CD1c-positive myeloid dendritic cell (primary cell): Measurements from ENCODE around the gene RGS7.

Experiments used
- DNase-seq: peaks from one replicate; pipeline ENCODE4 v3.0.0-alpha.2; 2016; ENCODE audit errors: extremely low spot score

Gene RGS7

GRCh38 chr1:241079047-241079446 is 278.0 kb downstream of the RGS7 start:
- no peak for DNase-seq

GRCh38 chr1:241077386-241078147 is 279.4 kb downstream of the RGS7 start:
- no peak for DNase-seq

GRCh38 chr1:241074507-241074906 is 282.5 kb downstream of the RGS7 start:
- DNase-seq = no peak

GRCh38 chr1:241068359-241068758 is 288.6 kb downstream of the RGS7 start:
- DNase-seq = no peak

GRCh38 chr1:241063276-241063675 is 293.7 kb downstream of the RGS7 start:
- no peak for DNase-seq

- DNase-seq = no peak
Observed at GRCh38 chr1:241061062-241061461, 295.9 kb downstream of the RGS7 start.

- DNase-seq = no peak
Observed at GRCh38 chr1:241048622-241049021, 308.4 kb downstream of the RGS7 start.

- no peak for DNase-seq
Observed at GRCh38 chr1:241045659-241046058, 311.3 kb downstream of the RGS7 start.

GRCh38 chr1:241034203-241034936 is 322.6 kb downstream of the RGS7 start:
- DNase-seq = no peak

- DNase-seq = no peak
Observed at GRCh38 chr1:241024834-241025233, 332.2 kb downstream of the RGS7 start.

- DNase-seq = no peak
Observed at GRCh38 chr1:241022366-241022765, 334.6 kb downstream of the RGS7 start.

- DNase-seq = no peak
Observed at GRCh38 chr1:241020851-241021697, 335.9 kb downstream of the RGS7 start.

GRCh38 chr1:241012708-241013340 is 344.2 kb downstream of the RGS7 start:
- no peak for DNase-seq

GRCh38 chr1:241007668-241008067 is 349.3 kb downstream of the RGS7 start:
- no peak for DNase-seq

- DNase-seq = no peak
Observed at GRCh38 chr1:240999826-241000225, 357.2 kb downstream of the RGS7 start.

- no peak for DNase-seq
Observed at GRCh38 chr1:240998441-240999015, 358.5 kb downstream of the RGS7 start.

- no peak for DNase-seq
Observed at GRCh38 chr1:240998024-240998423, 359.0 kb downstream of the RGS7 start.

GRCh38 chr1:240993004-240993403 is 364.0 kb downstream of the RGS7 start:
- no peak for DNase-seq

- no peak for DNase-seq
Observed at GRCh38 chr1:240991230-240991629, 365.8 kb downstream of the RGS7 start.

- DNase-seq = no peak
Observed at GRCh38 chr1:240987928-240988327, 369.1 kb downstream of the RGS7 start.

- DNase-seq = no peak
Observed at GRCh38 chr1:240985081-240985480, 371.9 kb downstream of the RGS7 start.

- DNase-seq = no peak
Observed at GRCh38 chr1:240980342-240980741, 376.7 kb downstream of the RGS7 start.
